Measurements from ENCODE around the gene ITSN1.

The ITSN1 gene

GRCh38 chr21:33869873-33870272 lies 227.6 kb downstream of the ITSN1 start:
- no peak for DNase-seq

- DNase-seq, result no peak
Measured at GRCh38 chr21:33870768-33871167, 228.5 kb downstream of the ITSN1 start.

GRCh38 chr21:33871171-33871570 lies 228.9 kb downstream of the ITSN1 start:
- DNase-seq, result no peak

GRCh38 chr21:33872881-33873515 lies 230.7 kb downstream of the ITSN1 start:
- no peak for DNase-seq

- no peak for DNase-seq
Measured at GRCh38 chr21:33874161-33874560, 231.9 kb downstream of the ITSN1 start.

- no peak for DNase-seq
Measured at GRCh38 chr21:33875026-33875695, 232.9 kb downstream of the ITSN1 start.

- no peak for DNase-seq
Measured at GRCh38 chr21:33878824-33879223, 236.5 kb downstream of the ITSN1 start.

- DNase-seq, result no peak
Measured at GRCh38 chr21:33880626-33881025, 238.3 kb downstream of the ITSN1 start.

GRCh38 chr21:33881689-33882440 lies 239.6 kb downstream of the ITSN1 start:
- no peak for DNase-seq

GRCh38 chr21:33883118-33883517 lies 240.8 kb downstream of the ITSN1 start:
- no peak for DNase-seq

- DNase-seq, result no peak
Measured at GRCh38 chr21:33884376-33885171, 242.3 kb downstream of the ITSN1 start.

- DNase-seq, result no peak
Measured at GRCh38 chr21:33885172-33885514, 242.8 kb downstream of the ITSN1 start.

- no peak for DNase-seq
Measured at GRCh38 chr21:33886321-33886720, 244.0 kb downstream of the ITSN1 start.

- no peak for DNase-seq
Measured at GRCh38 chr21:33890187-33890586, 247.9 kb downstream of the ITSN1 start.

- no peak for DNase-seq
Measured at GRCh38 chr21:33892853-33893252, 250.6 kb downstream of the ITSN1 start.

GRCh38 chr21:33893917-33894316 lies 251.6 kb downstream of the ITSN1 start:
- no peak for DNase-seq

GRCh38 chr21:33894736-33895288 lies 252.5 kb downstream of the ITSN1 start:
- DNase-seq, result peak; percentile 75

GRCh38 chr21:33895356-33895755 lies 253.1 kb downstream of the ITSN1 start:
- DNase-seq, result no peak

GRCh38 chr21:33896691-33897090 lies 254.4 kb downstream of the ITSN1 start:
- DNase-seq, result no peak

- no peak for DNase-seq
Measured at GRCh38 chr21:33897098-33897497, 254.8 kb downstream of the ITSN1 start.

GRCh38 chr21:33897739-33898138 lies 255.4 kb downstream of the ITSN1 start:
- DNase-seq, result no peak

- DNase-seq, result no peak
Measured at GRCh38 chr21:33898586-33898985, 256.3 kb downstream of the ITSN1 start.

- DNase-seq, result no peak
Measured at GRCh38 chr21:33899199-33899598, 256.9 kb downstream of the ITSN1 start.
